Neutrophil (primary cell): Measurements from ENCODE around the gene FAAP100.

ENCODE experiments used
- H3K27ac ChIP-seq: fragments of 200-600 bp; sonication (generic); 2 replicates; pipeline ENCODE4 v1.5.1; 2016; ENCODE audit warnings: mild to moderate bottlenecking, moderate library complexity
- H3K27me3 ChIP-seq: fragments of 200-600 bp; sonication (generic); 2 replicates; pipeline ENCODE4 v1.6.0; 2016; ENCODE audit warnings: mild to moderate bottlenecking
- H3K36me3 ChIP-seq: fragments of 200-600 bp; sonication (generic); 2 replicates; pipeline ENCODE4 v1.5.1; 2017
- H3K4me1 ChIP-seq, 2 experiments: fragments of 200-600 bp in 1 of 2; sonication (generic) in 1 of 2; 1 replicate in 1 of 2; 2 replicates in 1 of 2; pipeline versions ENCODE4 v1.5.1 to v1.6.1; 2013 to 2016; ENCODE audit warnings: low read depth in 1 of 2, low read length in 1 of 2, mild to moderate bottlenecking in 1 of 2, moderate library complexity in 1 of 2; ENCODE audit not compliant: control insufficient read depth in 1 of 2, insufficient read depth in 1 of 2
- H3K4me3 ChIP-seq, 2 experiments: fragments of 200-600 bp in 1 of 2; sonication (generic) in 1 of 2; 1 replicate in 1 of 2; 2 replicates in 1 of 2; pipeline ENCODE4 v1.5.1; 2013 to 2016; ENCODE audit warnings: low read depth in 1 of 2, low read length in 1 of 2, mild to moderate bottlenecking in 1 of 2, moderate library complexity in 1 of 2
- H3K9me3 ChIP-seq: fragments of 200-600 bp; sonication (generic); 2 replicates; pipeline ENCODE4 v1.5.1; 2016
- TF ChIP-seq, protein P1 (sequence below): fragments of 200-600 bp; sonication (generic); IDR thresholded peaks from 2 replicates; pipeline ENCODE4 v1.5.1; 2016; ENCODE audit warnings: antibody characterized with exemption

Gene FAAP100

GRCh38 chr17:81557276-81558114 lies 5.3 kb upstream of the FAAP100 start:
- H3K9me3 ChIP-seq: no peaks in the 10 kb centered on the region
- H3K4me3 ChIP-seq: no peak overlapping the region
- H3K27ac ChIP-seq: no peak overlapping the region
- H3K4me1 ChIP-seq: peaks cover 35 to 37% of the 10 kb centered on the region in 2 experiments
- no peaks in the 10 kb centered on the region for H3K27me3 ChIP-seq
- TF ChIP-seq, protein P1, sequence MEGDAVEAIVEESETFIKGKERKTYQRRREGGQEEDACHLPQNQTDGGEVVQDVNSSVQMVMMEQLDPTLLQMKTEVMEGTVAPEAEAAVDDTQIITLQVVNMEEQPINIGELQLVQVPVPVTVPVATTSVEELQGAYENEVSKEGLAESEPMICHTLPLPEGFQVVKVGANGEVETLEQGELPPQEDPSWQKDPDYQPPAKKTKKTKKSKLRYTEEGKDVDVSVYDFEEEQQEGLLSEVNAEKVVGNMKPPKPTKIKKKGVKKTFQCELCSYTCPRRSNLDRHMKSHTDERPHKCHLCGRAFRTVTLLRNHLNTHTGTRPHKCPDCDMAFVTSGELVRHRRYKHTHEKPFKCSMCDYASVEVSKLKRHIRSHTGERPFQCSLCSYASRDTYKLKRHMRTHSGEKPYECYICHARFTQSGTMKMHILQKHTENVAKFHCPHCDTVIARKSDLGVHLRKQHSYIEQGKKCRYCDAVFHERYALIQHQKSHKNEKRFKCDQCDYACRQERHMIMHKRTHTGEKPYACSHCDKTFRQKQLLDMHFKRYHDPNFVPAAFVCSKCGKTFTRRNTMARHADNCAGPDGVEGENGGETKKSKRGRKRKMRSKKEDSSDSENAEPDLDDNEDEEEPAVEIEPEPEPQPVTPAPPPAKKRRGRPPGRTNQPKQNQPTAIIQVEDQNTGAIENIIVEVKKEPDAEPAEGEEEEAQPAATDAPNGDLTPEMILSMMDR: no peak
- peaks cover 40% of the 10 kb centered on the region for H3K36me3 ChIP-seq

DNA sequence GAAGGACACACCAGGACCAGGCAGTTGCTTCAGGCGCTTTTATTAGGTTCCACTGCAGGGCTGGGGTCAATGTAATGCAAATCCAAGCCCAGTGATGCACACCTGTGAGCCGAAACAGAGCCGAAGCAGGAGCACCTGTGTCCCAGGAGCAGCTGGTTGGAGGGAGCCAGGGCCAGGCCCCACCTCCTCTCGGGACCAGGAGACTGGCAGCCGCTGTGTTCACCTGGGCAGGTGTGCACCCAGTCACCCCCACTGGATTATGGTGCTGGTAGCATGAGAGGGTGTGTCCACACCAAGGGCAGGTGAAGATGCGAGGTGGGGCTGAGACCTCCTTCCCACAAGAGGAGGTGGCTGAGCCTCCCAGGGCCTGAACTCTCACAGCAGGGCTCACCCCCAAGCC lies 4.7 kb upstream of the FAAP100 start:
- Histone ChIP-seq H3K27me3 (no peaks in the 10 kb centered on the region), H3K9me3 (no peaks in the 10 kb centered on the region), H3K4me3 (no peak overlapping the region), H3K4me1 (peaks cover 35 to 39% of the 10 kb centered on the region in 2 experiments), H3K36me3 (peaks cover 40% of the 10 kb centered on the region), H3K27ac (no peak overlapping the region)
- TF ChIP-seq, protein P1: no peak

DNA sequence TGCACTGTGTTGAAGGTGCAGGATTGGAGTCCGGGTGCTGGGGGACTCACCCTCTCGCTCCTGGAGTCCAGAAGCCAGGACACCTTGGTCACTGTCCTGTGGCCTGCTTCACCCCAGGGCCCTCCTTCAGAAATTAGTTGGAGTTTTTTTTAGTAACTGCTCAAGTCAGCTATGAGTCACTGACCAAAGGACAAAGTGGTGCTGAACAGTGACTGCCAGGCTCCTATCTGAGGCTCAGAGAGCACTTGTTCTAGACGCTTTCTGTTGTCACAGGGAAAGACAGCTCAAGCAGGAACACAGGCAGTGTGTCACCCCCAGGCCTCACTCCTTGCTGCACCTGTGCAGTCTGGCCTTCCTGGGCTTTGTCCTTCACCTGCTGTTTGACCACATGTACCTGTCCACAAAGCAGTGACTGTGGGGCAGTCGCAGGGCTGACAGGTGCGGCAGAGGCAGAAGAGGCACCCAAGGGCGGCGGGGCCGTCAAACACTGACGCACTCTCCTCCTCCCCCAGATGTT lies 4.1 kb upstream of the FAAP100 start:
- H3K9me3 ChIP-seq: no peaks in the 10 kb centered on the region
- H3K4me3 ChIP-seq: no peak overlapping the region
- TF ChIP-seq, protein P1: no peak
- H3K27me3 ChIP-seq: no peaks in the 10 kb centered on the region
- peaks cover 36 to 42% of the 10 kb centered on the region in 2 experiments for H3K4me1 ChIP-seq
- no peak overlapping the region for H3K27ac ChIP-seq
- peaks cover 40% of the 10 kb centered on the region for H3K36me3 ChIP-seq

DNA sequence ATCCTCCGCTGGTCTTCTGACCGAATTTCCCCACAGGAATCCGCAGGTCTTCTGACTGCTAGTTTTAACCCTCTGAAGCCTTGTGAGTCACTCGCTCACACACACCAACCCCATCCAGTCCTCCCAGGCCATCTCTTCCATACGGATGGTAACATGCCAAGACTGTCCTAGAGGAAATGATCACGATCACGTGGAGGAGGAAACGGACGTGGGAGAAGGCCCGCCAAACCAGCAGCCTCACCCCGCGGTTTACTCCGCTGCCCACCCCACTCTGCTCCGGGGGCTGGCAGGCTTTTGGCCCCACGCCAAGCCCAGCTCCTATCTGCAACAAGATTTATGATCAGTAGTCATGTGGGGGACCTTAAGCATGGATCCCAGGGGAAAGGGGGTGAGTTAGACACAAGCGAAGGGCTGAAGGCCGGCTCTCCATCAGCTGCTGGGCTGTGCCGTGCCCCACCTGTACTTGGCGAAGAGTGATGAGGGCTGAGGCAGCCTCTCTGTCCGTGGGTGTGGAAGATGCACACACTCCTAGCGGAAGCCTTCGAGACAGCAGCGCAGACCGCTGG lies 1.5 kb upstream of the FAAP100 start:
- H3K36me3 ChIP-seq: peaks cover 27% of the 10 kb centered on the region
- H3K4me3 ChIP-seq: peak overlapping the region; percentile 92 to 99
- H3K9me3 ChIP-seq: no peaks in the 10 kb centered on the region
- H3K27ac ChIP-seq: peak overlapping the region; percentile 87
- no peaks in the 10 kb centered on the region for H3K27me3 ChIP-seq
- H3K4me1 ChIP-seq: peaks cover 28% of the 10 kb centered on the region in 2 experiments
- TF ChIP-seq, protein P1: no peak

DNA sequence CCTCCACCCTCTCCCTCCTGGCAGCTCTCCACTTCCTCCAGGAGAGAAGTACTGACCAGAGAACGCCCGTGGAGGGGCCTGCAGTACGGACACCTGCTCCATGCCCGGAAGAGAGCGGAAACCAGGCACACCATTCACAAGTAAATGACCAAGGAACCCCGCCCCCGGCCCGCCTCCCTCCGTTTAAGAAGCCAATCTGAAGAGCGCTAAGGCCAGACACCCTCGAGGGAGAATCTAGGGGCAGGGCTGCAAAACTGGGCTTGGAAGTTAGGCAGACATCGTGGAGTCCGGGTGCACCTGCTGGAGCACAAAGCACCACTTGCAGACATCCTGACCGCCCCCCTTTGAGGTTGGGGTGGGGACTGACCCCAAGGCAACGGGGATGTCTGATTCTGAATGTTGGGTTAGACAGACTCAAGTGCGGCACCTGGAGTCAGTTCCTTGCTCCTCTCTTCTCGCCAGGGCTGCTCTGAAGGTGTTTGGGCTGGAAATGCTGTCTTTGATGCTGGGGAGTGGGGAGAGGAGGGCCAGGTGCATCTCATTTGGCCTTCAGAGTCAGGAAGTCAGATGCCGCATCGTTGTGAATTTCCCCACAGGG lies 964 bp upstream of the FAAP100 start:
- TF ChIP-seq, protein P1: no peak
- H3K9me3 ChIP-seq: no peaks in the 10 kb centered on the region
- no peaks in the 10 kb centered on the region for H3K27me3 ChIP-seq
- peak overlapping the region; percentile 87 for H3K27ac ChIP-seq
- peaks cover 28% of the 10 kb centered on the region in 2 experiments for H3K4me1 ChIP-seq
- peak overlapping the region; percentile 92 to 99 for H3K4me3 ChIP-seq
- H3K36me3 ChIP-seq: peaks cover 24% of the 10 kb centered on the region
